H9 (cell line): ENCODE results near the gene NLRP12. TPM values are rescaled to one million over a fixed set of nuclear protein-coding genes. Genes with fewer than 3 reads are reported as not detected.

Experiments used
- DNase-seq: peaks from one replicate; pipeline ENCODE4 v3.0.0-alpha.2; 2017
- H2AFZ ChIP-seq: one replicate; pipeline ENCODE4 v1.6.1; 2013; ENCODE audit warnings: mild to moderate bottlenecking, low read length, control low read depth, moderate library complexity
- H2AK5ac ChIP-seq: 2 replicates; pipeline ENCODE4 v1.6.1; 2013; ENCODE audit warnings: low read length, control low read depth, mixed read lengths; ENCODE audit not compliant: insufficient read length
- H2BK120ac ChIP-seq: one replicate; pipeline ENCODE4 v1.6.1; 2013; ENCODE audit warnings: low read depth, mild to moderate bottlenecking, low read length, control low read depth, inconsistent platforms; ENCODE audit not compliant: poor library complexity, severe bottlenecking
- H2BK12ac ChIP-seq: 2 replicates; pipeline ENCODE4 v1.6.1; 2013; ENCODE audit warnings: low read length, control low read depth, mixed read lengths, low read depth; ENCODE audit not compliant: insufficient read length
- H2BK15ac ChIP-seq: 2 replicates; pipeline ENCODE4 v1.6.1; 2013; ENCODE audit warnings: low read depth, low read length, control low read depth
- H2BK20ac ChIP-seq: one replicate; pipeline ENCODE4 v1.6.1; 2013; ENCODE audit warnings: low read depth, mild to moderate bottlenecking, low read length, control low read depth, inconsistent platforms; ENCODE audit not compliant: poor library complexity, severe bottlenecking
- H2BK5ac ChIP-seq: 2 replicates; pipeline ENCODE4 v1.6.1; 2013; ENCODE audit warnings: low read length, control low read depth, mixed read lengths; ENCODE audit not compliant: insufficient read length
- H3K14ac ChIP-seq: 2 replicates; pipeline ENCODE4 v1.6.1; 2013; ENCODE audit warnings: low read length, control low read depth; ENCODE audit not compliant: insufficient read depth
- H3K18ac ChIP-seq: 2 replicates; pipeline ENCODE4 v1.6.1; 2013; ENCODE audit warnings: low read depth, mild to moderate bottlenecking, mixed read lengths, low read length, control low read depth; ENCODE audit not compliant: insufficient read length
- H3K23ac ChIP-seq: 2 replicates; pipeline ENCODE4 v1.6.1; 2013; ENCODE audit warnings: low read length, control low read depth, mixed read lengths, low read depth; ENCODE audit not compliant: insufficient read length
- H3K23me2 ChIP-seq: 2 replicates; pipeline ENCODE4 v1.6.1; 2013; ENCODE audit warnings: low read depth, mild to moderate bottlenecking, mixed read lengths, low read length, control low read depth; ENCODE audit not compliant: insufficient read length, poor library complexity, severe bottlenecking
- H3K27ac ChIP-seq: 2 replicates; pipeline ENCODE4 v1.5.1; 2013; ENCODE audit warnings: low read length, control low read depth, mixed read lengths, low read depth; ENCODE audit not compliant: insufficient read length
- H3K27me3 ChIP-seq: 2 replicates; pipeline ENCODE4 v1.6.1; 2013; ENCODE audit warnings: low read length, control low read depth, inconsistent platforms; ENCODE audit not compliant: insufficient read depth
- H3K4ac ChIP-seq: 2 replicates; pipeline ENCODE4 v1.6.1; 2013; ENCODE audit warnings: low read depth, mild to moderate bottlenecking, control low read depth, inconsistent platforms, low read length, moderate library complexity
- H3K4me1 ChIP-seq: 2 replicates; pipeline ENCODE4 v1.6.1; 2013; ENCODE audit warnings: low read length, control low read depth, inconsistent platforms; ENCODE audit not compliant: insufficient read depth
- H3K4me2 ChIP-seq: 2 replicates; pipeline ENCODE4 v1.6.1; 2013; ENCODE audit warnings: low read length, control low read depth, mixed read lengths; ENCODE audit not compliant: insufficient read length, insufficient read depth
- H3K56ac ChIP-seq: 2 replicates; pipeline ENCODE4 v1.6.1; 2013; ENCODE audit warnings: low read depth, mild to moderate bottlenecking, mixed read lengths, low read length, control low read depth; ENCODE audit not compliant: insufficient read length
- H3K79me1 ChIP-seq: 2 replicates; pipeline ENCODE4 v1.6.1; 2013; ENCODE audit warnings: low read depth, mild to moderate bottlenecking, moderate library complexity, low read length, control low read depth, inconsistent platforms; ENCODE audit not compliant: insufficient read depth, poor library complexity, severe bottlenecking
- H3K79me2 ChIP-seq: 2 replicates; pipeline ENCODE4 v1.6.1; 2013; ENCODE audit warnings: low read length, control low read depth, inconsistent platforms; ENCODE audit not compliant: insufficient read depth
- H3K9ac ChIP-seq: 2 replicates; pipeline ENCODE4 v1.6.1; 2013; ENCODE audit warnings: low read length, control low read depth, mixed read lengths; ENCODE audit not compliant: insufficient read length; ENCODE audit errors: extremely low read depth
- H3K9me3 ChIP-seq: one replicate; pipeline ENCODE4 v1.6.1; 2013; ENCODE audit warnings: low read depth, low read length, inconsistent platforms; ENCODE audit not compliant: control insufficient read depth
- H3T11ph ChIP-seq: one replicate; pipeline ENCODE4 v1.6.1; 2013; ENCODE audit warnings: mild to moderate bottlenecking, low read length, control low read depth, inconsistent platforms
- H4K20me1 ChIP-seq: one replicate; pipeline ENCODE4 v1.6.1; 2013; ENCODE audit not compliant: control insufficient read depth, insufficient read length, insufficient read depth
- H4K5ac ChIP-seq: 2 replicates; pipeline ENCODE4 v1.6.1; 2013; ENCODE audit warnings: low read depth, mild to moderate bottlenecking, mixed read lengths, low read length, control low read depth; ENCODE audit not compliant: insufficient read length
- H4K8ac ChIP-seq: replicated peaks from 2 replicates; pipeline ENCODE4 v1.6.1; 2013; ENCODE audit warnings: low read length, control low read depth, mixed read lengths, low read depth; ENCODE audit not compliant: insufficient read length
- H4K91ac ChIP-seq: 2 replicates; pipeline ENCODE4 v1.6.1; 2013; ENCODE audit warnings: low read depth, mild to moderate bottlenecking, moderate library complexity, mixed read lengths, low read length, control low read depth; ENCODE audit not compliant: insufficient read length
- H3K27ac Mint-ChIP-seq, 3 experiments: 2 replicates in 2 of 3; 3 replicates in 1 of 3; pipeline ENCODE4 v1.8.0; 2020 to 2021; ENCODE audit warnings: mixed read lengths in 3 of 3, mild to moderate bottlenecking in 1 of 3, moderate library complexity in 1 of 3
- H3K27me3 Mint-ChIP-seq: 2 replicates; pipeline ENCODE4 v1.8.0; 2021; ENCODE audit warnings: low read depth, mild to moderate bottlenecking, moderate library complexity, mixed read lengths
- H3K36me3 Mint-ChIP-seq, 3 experiments: 2 replicates in 2 of 3; 3 replicates in 1 of 3; pipeline ENCODE4 v1.8.0; 2020 to 2021; ENCODE audit warnings: low read depth in 3 of 3, mixed read lengths in 3 of 3; ENCODE audit not compliant: insufficient read depth in 1 of 3
- H3K4me1 Mint-ChIP-seq, 2 experiments: 2 replicates each; pipeline ENCODE4 v1.8.0; 2020; ENCODE audit warnings: mixed read lengths in 2 of 2
- H3K4me3 Mint-ChIP-seq, 2 experiments: 2 replicates in 1 of 2; 3 replicates in 1 of 2; pipeline ENCODE4 v1.8.0; 2020 to 2021; ENCODE audit warnings: mild to moderate bottlenecking in 2 of 2, mixed read lengths in 2 of 2, moderate library complexity in 1 of 2
- H3K9me3 Mint-ChIP-seq, 2 experiments: 2 replicates in 1 of 2; 3 replicates in 1 of 2; pipeline ENCODE4 v1.8.0; 2020; ENCODE audit warnings: mild to moderate bottlenecking in 2 of 2, mixed read lengths in 2 of 2, moderate library complexity in 1 of 2
- CTCF ChIP-seq: fragments of 200-600 bp; sonication (generic); conservative IDR thresholded peaks from 3 replicates; pipeline ENCODE4 v1.8.0; 2021; ENCODE audit warnings: antibody characterized with exemption, mild to moderate bottlenecking
- WGBS: extraction: QIAGEN DNeasy Blood & Tissue Kit; methylation state at CpG from one replicate; pipeline ENCODE4 v1.1.7; 2013; ENCODE audit warnings: missing lambda C conversion rate, low lambda C conversion rate, mixed read lengths; ENCODE audit not compliant: insufficient read length; ENCODE audit errors: extremely low coverage; 5-methylcytosine and 5-hydroxymethylcytosine counted together
- total RNA-seq: library from RNA; stranded (reverse); gene quantifications from 2 replicates; pipeline ENCODE4 v1.2.1, GENCODE V29; 2021

The NLRP12 gene
- total RNA-seq, 1 experiment from 2014 or later: 4.0 TPM

- H3K36me3 Mint-ChIP-seq: no peaks in the 10 kb centered on the region; a peak in 1 of 7 replicates
- H2BK12ac ChIP-seq: no peak overlapping the region
Observed at GRCh38 chr19:53853707-53854106, 29.6 kb upstream of the NLRP12 start.

More at GRCh38 chr19:53853707-53854106, 29.6 kb upstream of the NLRP12 start:
- Histone ChIP-seq H4K5ac (no peak overlapping the region), H2BK120ac (no peak overlapping the region), H3K79me1 (no peaks in the 10 kb centered on the region), H3K14ac (no peak overlapping the region), H4K91ac (no peak overlapping the region), H2BK20ac (no peak overlapping the region), H3K23me2 (no peaks in the 10 kb centered on the region), H2AFZ (no peak overlapping the region), H3K4me1 (peaks cover 1% of the 10 kb centered on the region; the same call in 1 of the 2 replicates), H2BK15ac (no peak overlapping the region), H3K23ac (no peak overlapping the region), H3K56ac (no peak overlapping the region), H2AK5ac (no peak overlapping the region), H4K8ac (no peak overlapping the region), H3K18ac (no peak overlapping the region), H3K27ac (no peak overlapping the region), H3K27me3 (no peaks in the 10 kb centered on the region; the same call in 1 of the 2 replicates), H2BK5ac (no peak overlapping the region), H3K9ac (no peak overlapping the region), H3K9me3 (no peaks in the 10 kb centered on the region), H3K4me2 (no peak overlapping the region), H3K79me2 (no peaks in the 10 kb centered on the region), H4K20me1 (no peaks in the 10 kb centered on the region), H3K4ac (no peak overlapping the region; the same call in 1 of the 2 replicates), H3T11ph (no peak overlapping the region)
- peaks cover 9 to 19% of the 10 kb centered on the region in 2 experiments for H3K4me1 Mint-ChIP-seq
- no peak for TF ChIP-seq CTCF
- no peak overlapping the region for H3K4me3 Mint-ChIP-seq
- H3K27ac Mint-ChIP-seq: no peak overlapping the region
- H3K9me3 Mint-ChIP-seq: peaks cover 0 to 2% of the 10 kb centered on the region in 2 experiments; a peak in 1 of 5 replicates
- DNase-seq: no peak
- peaks cover 13% of the 10 kb centered on the region for H3K27me3 Mint-ChIP-seq
- no CpG with 5 or more reads among the region's 2 CpGs for WGBS
